Fibroblast of upper back skin (primary cell): ENCODE measurements around the gene NBPF3.
"Not testable (repeated sequence)": the region's sequence is repeated elsewhere in the genome, so short reads cannot be mapped to it uniquely, and the experiment has no call there.

Experiments
- DNase-seq: peaks from one replicate; pipeline ENCODE4 v3.0.0-alpha.2; 2013

Gene NBPF3

GRCh38 chr1:21439345-21439720 lies 604 bp upstream of the NBPF3 start:
- DNase-seq, result no peak

GRCh38 chr1:21440630-21441125 lies 741 bp downstream of the NBPF3 start:
- DNase-seq, result peak; percentile 14

GRCh38 chr1:21446647-21447046 lies 6.7 kb downstream of the NBPF3 start:
- DNase-seq, result not testable (repeated sequence)

GRCh38 chr1:21447311-21447710 lies 7.4 kb downstream of the NBPF3 start:
- no peak for DNase-seq

GRCh38 chr1:21449906-21450305 lies 10.0 kb downstream of the NBPF3 start:
- peak; percentile 69 for DNase-seq

GRCh38 chr1:21451212-21451611 lies 11.3 kb downstream of the NBPF3 start:
- peak; percentile 90 for DNase-seq

- DNase-seq, result peak; percentile 30
These were observed 12.1 kb downstream of the NBPF3 start for GRCh38 chr1:21451981-21452411.

GRCh38 chr1:21453964-21454614 lies 14.2 kb downstream of the NBPF3 start:
- peak; percentile 77 for DNase-seq

- not testable (repeated sequence) for DNase-seq
These were observed 15.0 kb downstream of the NBPF3 start for GRCh38 chr1:21454904-21455303.

GRCh38 chr1:21457654-21458053 lies 17.7 kb downstream of the NBPF3 start:
- DNase-seq, result no peak

GRCh38 chr1:21465127-21465526 lies 25.2 kb downstream of the NBPF3 start:
- DNase-seq, result not testable (repeated sequence)

- DNase-seq, result not testable (repeated sequence)
These were observed 28.0 kb downstream of the NBPF3 start for GRCh38 chr1:21467946-21468345.

GRCh38 chr1:21468599-21468998 lies 28.7 kb downstream of the NBPF3 start:
- peak; percentile 11 for DNase-seq

- no peak for DNase-seq
These were observed 29.6 kb downstream of the NBPF3 start for GRCh38 chr1:21469581-21469980.

GRCh38 chr1:21472861-21473260 lies 32.9 kb downstream of the NBPF3 start:
- no peak for DNase-seq

- DNase-seq, result no peak
These were observed 38.4 kb downstream of the NBPF3 start for GRCh38 chr1:21478356-21478755.

GRCh38 chr1:21483881-21484280 lies 43.9 kb downstream of the NBPF3 start:
- not testable (repeated sequence) for DNase-seq

GRCh38 chr1:21489146-21489545 lies 49.2 kb downstream of the NBPF3 start:
- no peak for DNase-seq

GRCh38 chr1:21490774-21491487 lies 51.0 kb downstream of the NBPF3 start:
- DNase-seq, result peak; percentile 73

GRCh38 chr1:21491488-21492355 lies 51.8 kb downstream of the NBPF3 start:
- peak; percentile 40 for DNase-seq

- no peak for DNase-seq
These were observed 52.4 kb downstream of the NBPF3 start for GRCh38 chr1:21492356-21492625.

GRCh38 chr1:21494196-21494595 lies 54.3 kb downstream of the NBPF3 start:
- no peak for DNase-seq

- no peak for DNase-seq
These were observed 55.4 kb downstream of the NBPF3 start for GRCh38 chr1:21495225-21495820.
